NB4 (cell line): Measurements from ENCODE around the gene ZNF197.

Experiments used
- POLR2A ChIP-seq: IDR thresholded peaks from 2 replicates; pipeline ENCODE4 v1.6.1; 2011; ENCODE audit warnings: mild to moderate bottlenecking; ENCODE audit not compliant: insufficient read length; ENCODE audit errors: extremely low read depth
- TF ChIP-seq, protein P1 (sequence below): IDR thresholded peaks from one replicate; pipeline ENCODE4 v1.5.1; 2012; ENCODE audit warnings: low read depth, low read length

GRCh38 chr3:44642337-44642736, 17.5 kb downstream of the ZNF197 start:
- TF ChIP-seq, protein P1, sequence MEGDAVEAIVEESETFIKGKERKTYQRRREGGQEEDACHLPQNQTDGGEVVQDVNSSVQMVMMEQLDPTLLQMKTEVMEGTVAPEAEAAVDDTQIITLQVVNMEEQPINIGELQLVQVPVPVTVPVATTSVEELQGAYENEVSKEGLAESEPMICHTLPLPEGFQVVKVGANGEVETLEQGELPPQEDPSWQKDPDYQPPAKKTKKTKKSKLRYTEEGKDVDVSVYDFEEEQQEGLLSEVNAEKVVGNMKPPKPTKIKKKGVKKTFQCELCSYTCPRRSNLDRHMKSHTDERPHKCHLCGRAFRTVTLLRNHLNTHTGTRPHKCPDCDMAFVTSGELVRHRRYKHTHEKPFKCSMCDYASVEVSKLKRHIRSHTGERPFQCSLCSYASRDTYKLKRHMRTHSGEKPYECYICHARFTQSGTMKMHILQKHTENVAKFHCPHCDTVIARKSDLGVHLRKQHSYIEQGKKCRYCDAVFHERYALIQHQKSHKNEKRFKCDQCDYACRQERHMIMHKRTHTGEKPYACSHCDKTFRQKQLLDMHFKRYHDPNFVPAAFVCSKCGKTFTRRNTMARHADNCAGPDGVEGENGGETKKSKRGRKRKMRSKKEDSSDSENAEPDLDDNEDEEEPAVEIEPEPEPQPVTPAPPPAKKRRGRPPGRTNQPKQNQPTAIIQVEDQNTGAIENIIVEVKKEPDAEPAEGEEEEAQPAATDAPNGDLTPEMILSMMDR = no peak
- TF ChIP-seq POLR2A = no peak
